ENCODE data around the gene TIMM23. TPM values are rescaled to one million over a fixed set of nuclear protein-coding genes. Genes with fewer than 3 reads are reported as not detected.

The TIMM23 gene
- total RNA-seq, 1 donor from 2014 or later: 102 TPM

DNA sequence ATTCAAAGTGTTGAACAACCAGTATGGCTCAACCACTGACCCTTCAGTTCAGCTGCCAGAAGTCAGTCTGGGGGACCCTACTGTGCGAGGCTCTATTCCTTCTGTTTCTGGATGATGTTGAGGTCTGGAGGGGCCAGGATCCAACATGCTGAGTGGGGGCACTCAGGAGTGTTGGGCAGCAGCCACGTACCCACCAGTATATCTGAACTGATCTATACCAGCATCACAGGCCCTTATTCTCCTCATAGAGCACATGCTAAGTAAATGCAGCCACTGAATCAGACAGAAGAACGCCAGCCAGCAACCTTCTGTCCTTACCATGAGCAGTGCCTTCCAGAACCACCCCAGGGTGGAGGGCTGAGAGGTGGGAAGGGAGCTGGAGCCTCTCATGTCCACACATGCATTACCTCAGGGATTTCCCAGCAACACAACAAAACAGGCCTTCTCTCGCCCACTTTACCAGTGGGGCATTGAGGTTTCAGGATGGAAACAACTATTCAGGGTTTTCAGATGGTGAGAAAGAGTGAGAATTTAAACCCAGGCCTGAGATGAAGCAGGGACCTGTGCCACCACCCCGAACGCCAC is 80.6 kb downstream of the TIMM23 start:
- H3K27ac Mint-ChIP-seq: no peak overlapping the region
- H3K27me3 Mint-ChIP-seq (ENCODE audit: insufficient read depth): peaks cover 14% of the 10 kb centered on the region
- H3K9me3 Mint-ChIP-seq: no peaks in the 10 kb centered on the region
- H3K36me3 Mint-ChIP-seq (ENCODE audit: low read depth): no peaks in the 10 kb centered on the region
- DNase-seq (ENCODE audit: low spot score): no peak
- H3K4me3 Mint-ChIP-seq: no peak overlapping the region
- intact Hi-C loops (cut with micrococcal nuclease): no loop called here
- H3K4me1 Mint-ChIP-seq (ENCODE audit: low read depth): peaks cover 7% of the 10 kb centered on the region

Other genes starting within 250 kb of the TIMM23 start
- gene WASHC2C, start 245.2 kb upstream of the TIMM23 start, total RNA-seq: 26.6 and 27.2 TPM in 2 replicates
- gene AGAP4, start 125.0 kb upstream of the TIMM23 start, total RNA-seq: 15.0 and 16.7 TPM in 2 replicates
- 101 and 102 TPM in 2 replicates for gene NCOA4, start 58.1 kb downstream of the TIMM23 start, total RNA-seq
- gene MSMB, start 73.8 kb downstream of the TIMM23 start, total RNA-seq: not detected in 2 replicates

Data from activated T-helper 1 cell treated with anti-CD3 and anti-CD28 coated beads, Interleukin-12 subunit alpha, Interleukin-12 subunit beta, Interleukin-2, Interleukin-4 antibody, amounts not matched to agents 30 ng/mL and 10 ng/mL and 1 ng/mL, durations not matched to agents 14 hours and 24 hours and 36 hours (primary cell).